Amygdala (tissue), 56 donors: Measurements from ENCODE around the gene DDX54.
"Not testable (repeated sequence)": the region's sequence is repeated elsewhere in the genome, so short reads cannot be mapped to it uniquely, and the experiment has no call there.

ENCODE experiments used
- DNase-seq, 56 donors: peaks; one replicate each; lab custom pipeline; 2025; lab: John Stamatoyannopoulos, UW

Gene DDX54

GRCh38 chr12:113130457-113131135 is 54.7 kb downstream of the DDX54 start:
- DNase-seq = peak in 50 of 56 donors; percentile 11 to 86 (median 59)

DNA sequence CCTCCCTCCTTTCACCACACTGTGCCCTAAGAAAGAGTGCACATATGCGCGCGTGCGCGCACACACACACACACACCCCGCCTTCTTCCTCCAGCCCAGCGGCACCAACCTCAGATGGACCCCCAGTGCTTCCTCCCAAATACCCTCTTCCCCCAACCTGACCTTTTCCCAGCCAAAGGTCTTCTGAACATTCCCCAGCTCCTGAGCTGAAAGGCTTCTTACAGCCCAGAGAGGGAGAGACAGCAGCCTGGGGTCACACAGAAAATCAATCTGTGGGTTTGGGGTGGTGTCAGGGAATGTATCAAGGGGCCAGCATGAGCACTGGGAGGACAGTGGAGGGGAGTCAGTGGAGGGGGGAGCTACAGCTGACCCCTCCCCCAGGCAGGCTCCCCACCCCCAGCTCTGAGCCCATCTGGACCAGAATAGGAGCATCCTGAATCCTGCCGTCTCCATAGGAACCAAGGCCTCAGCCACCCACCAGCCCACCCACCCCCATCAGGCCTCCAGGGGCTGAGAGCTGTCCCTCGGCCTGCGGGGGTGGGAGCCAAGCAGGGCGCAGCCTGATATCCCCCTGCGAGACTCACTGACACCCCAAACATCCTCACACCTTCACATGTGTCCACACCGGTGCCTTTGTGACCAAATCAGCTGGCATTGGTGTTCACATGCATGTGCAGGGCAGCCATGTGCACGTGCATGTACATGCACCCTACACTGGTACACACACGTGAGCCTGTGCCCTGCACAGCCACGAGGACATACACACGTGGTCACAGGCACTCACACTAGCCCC is 55.4 kb downstream of the DDX54 start:
- DNase-seq = no peak

DNA sequence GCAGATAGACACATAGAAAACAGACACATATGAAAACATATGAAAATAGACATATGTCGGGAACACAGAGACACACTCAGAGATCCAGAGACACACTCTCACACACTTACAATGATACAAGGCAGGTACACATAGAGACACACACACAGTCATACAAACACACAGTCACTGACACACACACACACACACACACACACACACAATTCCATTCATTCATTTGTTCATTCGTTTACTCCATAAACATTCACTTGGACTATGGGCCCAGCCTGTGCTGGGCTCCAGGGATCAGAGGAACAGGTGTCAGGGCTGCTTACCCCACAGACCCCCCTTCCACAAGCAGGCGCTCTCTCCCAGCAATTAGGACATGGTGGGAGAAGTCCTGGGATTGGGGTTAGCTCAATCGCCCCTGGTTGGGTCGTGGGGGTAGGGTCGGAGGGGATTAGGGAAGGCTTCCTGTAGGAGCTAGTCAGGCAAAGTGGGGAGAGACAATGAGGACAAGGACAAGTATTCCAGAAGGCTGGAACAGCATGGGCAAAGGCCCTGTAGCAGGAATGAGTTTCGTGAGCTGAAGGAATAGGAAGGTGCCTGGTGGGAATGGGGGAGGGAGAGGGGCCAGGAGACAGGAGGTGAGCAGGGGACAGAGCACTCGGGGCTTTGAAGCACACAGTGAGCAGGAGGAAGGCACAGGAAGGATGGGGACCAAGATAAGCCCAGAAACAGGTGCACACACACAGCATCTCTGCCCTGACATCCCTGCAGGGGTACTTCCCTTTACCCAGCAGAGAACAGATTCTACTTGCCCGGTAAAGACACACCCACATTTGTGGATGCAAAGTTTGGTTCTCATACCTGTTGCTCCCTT is 56.2 kb downstream of the DDX54 start:
- no peak for DNase-seq

DNA sequence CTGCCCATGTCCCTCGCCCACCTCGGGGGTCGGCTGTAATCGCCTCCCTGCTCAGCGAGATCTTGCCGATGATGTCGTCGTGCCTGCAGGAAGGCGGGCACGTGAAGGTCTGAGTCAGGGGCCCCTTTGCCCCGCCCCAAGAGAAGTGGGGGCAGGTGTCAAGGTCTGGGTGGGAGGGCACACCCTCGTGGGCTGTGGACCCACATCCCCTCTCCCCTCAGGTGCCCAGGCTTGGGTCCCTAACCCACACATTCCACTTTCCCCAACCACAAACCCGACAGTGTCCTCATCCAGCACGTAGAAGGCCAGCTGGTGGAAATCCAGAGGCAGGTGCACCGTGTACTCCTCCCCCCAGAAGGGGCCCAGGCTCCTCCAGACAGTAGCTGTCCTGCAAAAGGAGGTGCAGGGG is 57.5 kb downstream of the DDX54 start:
- DNase-seq = no peak

DNA sequence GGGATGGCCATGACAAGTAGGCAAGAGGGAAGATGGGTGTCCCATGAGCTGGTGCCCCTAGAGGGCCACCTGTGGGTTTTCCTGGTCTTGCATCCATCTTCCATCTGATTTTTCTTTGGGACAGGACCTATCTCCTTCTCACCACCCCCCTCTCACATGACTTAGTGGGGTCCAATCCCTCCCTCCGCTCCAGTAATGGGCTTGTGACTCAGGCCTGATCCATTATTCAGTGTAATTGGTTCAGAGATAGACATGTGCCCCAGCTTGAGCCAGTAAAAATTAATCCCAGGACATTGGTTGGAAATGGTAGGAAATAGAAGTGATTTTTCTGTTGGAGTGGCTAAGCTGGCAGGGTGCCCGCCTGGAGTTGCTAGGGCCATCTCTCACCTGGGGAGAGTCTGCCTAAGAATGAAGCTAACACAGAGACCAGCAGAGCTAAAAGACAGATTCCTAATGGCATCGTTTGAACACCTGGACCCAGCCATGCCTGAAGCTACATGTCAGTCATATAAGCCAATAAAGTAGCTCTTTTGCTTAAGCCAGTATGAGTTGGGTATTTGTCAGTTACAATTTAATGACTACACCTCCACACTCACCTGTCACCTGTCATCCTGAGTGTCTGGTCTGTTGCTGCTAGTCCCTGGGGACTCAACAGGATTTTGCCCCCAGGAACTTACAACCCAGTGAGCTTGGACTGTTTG is 64.5 kb downstream of the DDX54 start:
- peak in 4 of 56 donors; percentile 7 to 48 (median 20) for DNase-seq

DNA sequence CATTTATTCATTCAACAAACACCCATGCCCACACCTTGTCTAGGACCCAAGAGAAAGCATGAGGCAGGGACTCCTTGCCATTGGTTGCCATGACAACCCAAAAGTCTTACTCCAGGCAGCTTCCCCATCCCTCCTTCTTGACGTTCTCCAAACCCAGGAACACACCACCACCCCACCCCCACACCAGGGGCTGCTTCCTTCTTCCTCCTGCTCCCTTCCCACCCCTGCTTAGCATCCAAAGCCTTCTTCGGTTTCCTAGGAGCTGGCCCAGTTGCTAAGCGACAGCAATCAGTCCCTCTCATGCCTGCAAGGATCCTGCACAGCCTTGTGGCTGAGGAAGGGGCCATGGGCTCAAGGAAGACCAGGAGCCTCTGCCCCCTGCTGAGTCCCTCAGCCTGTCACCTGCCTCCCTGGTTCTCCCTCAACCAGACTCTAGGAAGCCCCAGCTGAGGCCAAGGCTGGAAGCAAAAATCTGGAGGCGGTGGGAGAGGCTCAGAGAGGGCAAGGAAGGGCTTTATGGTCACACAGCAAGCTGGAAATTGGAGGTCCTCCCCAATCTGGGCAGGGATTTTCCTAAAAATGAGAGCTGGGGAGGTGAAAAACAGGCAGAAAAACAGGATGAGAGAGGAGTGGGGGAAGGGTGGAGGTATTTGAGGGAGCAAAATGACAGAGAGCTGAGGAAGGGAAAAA is 65.2 kb downstream of the DDX54 start:
- peak in 35 of 56 donors; percentile 13 to 82 (median 51) for DNase-seq

DNA sequence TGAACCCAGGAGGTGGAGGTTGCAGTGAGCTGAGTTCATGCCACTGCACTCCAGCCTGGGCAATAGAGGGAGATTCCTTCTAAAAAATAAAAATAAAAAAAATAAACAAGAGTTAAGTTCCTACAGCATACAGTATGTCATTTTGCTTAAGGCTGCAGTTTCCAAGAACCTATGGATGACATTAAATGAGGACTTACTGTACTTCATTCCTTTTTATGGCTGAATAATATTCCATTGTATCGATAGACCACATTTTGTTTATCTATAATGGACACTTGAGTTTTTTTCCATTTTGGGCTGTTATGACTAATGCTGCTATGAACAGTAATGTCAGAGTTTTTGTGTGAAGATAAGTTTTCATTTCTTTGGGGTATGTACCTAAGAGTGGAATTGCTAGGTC is 67.1 kb downstream of the DDX54 start:
- no peak for DNase-seq

DNA sequence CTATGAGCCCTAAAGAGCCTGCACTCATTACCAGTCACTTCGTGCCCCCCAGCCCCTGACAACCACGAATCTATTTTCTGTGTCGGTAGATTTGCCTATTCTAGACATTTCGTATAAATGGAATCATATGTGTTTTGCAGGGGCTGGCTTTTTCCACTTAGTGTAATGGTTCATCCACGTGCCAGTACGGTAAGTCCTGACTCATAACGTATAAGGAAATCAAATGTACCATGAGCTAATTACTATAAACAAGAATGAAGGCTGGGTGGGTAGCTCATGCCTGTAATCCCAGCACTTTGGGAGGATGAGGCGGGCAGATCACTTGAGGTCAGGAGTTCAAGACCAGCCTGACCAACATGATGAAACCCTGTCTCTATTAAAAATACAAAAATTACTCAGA is 67.6 kb downstream of the DDX54 start:
- DNase-seq = not testable (repeated sequence)

- DNase-seq = peak in 11 of 56 donors; percentile 22 to 62 (median 36)
Observed at GRCh38 chr12:113116875-113117274, 68.4 kb downstream of the DDX54 start.

DNA sequence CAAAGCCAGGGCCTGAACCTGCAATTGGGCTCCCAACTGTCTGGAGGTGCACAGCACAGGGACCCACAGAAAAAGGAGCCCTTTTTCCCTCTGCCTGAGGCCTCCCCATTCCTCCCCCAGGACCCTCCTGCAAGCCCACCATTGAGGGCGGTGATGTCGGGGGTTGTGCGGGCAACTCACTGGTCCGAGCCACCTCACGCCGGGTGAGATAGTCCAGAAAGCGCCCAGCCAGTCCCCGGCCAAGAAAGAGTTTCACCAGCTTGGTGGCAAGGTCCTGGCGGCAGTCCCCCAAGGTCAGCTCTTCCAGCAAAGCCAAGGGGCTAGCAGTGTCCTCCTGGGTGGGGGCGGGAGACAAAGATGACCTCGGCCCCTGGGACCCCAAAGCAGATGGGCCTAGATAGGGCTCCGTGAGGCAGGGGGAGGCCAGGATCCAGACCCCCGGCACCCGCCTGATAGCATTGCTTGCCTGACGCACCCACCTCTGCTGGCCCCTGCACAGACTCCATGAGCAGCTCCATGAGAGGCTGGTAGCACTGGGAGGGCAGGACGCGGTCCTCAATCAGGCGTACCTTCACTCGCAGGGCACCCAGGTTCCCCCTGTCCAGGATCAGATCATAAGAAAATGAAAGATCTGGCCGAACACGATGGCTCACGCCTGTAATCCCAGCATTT is 69.7 kb downstream of the DDX54 start:
- no peak for DNase-seq

DNA sequence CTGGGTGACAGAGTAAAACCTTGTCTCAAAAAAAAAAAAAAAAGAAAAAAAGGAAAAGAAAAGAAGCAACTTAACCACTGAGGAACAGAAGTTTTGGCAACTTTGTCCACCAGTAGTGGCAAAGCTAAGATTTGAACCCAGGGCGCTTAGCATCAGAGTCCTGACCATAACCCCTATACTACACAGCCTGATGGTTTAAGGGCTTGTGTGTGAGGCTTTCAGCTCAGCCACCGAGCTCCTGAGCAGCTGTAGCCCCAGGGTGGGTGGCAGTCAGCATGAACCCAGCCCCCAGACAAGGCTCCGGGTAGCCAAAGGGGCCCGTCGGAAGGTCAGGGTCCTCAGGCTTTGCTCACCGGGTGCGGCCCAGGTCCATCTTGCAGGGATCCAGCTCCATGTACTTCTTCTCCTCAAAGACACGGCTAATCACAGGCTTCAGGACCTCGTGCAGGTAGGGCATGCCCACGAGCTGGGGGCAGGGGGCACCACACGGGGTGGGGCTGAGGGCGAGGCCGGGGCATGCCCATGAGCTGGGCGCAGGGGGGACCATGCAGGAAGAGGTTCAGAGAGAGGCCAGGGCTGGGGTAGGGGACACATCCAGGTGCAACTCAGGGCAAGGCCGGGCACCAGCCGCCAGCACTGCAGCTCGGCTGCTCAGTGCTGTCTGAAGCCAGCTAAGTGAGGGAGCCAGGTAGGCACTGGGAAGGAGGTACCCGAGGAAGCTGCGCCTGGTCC is 70.7 kb downstream of the DDX54 start:
- no peak for DNase-seq

- no peak for DNase-seq
Observed at GRCh38 chr12:113113397-113113796, 71.9 kb downstream of the DDX54 start.

DNA sequence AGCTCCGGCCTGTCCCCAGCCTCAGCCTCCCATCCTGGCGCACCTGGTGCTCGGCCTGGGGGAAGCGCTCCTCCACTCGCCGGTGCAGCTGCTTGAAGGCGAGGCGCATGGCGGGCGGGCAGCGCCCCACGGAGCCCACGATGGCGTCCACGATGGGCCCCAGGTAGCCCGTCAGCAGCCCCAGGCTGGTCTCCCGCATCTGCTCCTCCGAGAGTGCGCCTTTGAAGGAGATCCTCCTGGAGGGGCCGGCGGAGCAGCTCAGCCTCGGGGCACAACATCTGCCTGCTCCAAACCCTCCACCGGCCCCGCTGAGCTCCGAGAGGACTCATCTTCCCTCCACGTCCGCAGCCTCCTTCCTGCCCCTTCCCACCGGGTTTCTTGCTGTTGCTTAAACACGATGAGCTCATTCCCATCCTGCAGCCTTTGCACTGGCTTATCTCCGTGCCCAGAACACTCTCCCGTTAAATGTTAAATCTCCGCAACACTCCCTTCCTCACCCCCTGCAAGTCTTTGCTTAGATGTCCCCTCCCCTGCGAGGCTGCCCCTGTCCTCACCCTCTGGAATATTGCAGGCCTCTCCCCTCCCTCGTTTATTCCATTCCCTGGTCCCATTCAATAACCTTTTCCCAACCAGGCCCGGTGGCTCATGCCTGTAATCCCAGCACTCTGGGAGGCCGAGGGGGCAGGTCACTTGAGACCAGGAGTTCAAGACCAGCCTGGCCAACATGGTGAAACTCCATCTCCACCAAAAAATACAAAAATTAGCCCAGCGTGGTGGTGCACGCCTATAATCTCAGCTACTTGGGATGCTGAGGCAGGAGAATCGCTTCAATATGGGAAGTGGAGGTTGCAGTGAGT is 73.0 kb downstream of the DDX54 start:
- no peak for DNase-seq

DNA sequence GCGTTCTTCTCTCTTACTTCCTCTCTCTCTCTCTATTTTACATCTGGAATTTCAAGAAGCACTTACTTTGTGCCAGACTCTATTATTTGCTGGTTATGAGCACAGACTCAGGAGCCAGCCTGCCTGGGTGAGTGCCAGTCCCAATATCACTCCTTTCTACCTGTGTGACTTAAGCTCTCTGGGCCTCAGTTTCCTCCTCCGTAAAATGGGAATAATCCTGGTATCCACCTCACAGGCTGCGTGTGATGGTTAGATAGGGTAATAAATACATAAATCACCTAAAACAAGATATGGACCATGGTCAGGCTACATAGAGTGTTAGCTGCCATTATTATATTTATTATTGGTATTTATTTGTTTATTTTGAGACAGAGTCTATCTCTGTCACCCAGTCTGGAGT is 74.0 kb downstream of the DDX54 start:
- no peak for DNase-seq

DNA sequence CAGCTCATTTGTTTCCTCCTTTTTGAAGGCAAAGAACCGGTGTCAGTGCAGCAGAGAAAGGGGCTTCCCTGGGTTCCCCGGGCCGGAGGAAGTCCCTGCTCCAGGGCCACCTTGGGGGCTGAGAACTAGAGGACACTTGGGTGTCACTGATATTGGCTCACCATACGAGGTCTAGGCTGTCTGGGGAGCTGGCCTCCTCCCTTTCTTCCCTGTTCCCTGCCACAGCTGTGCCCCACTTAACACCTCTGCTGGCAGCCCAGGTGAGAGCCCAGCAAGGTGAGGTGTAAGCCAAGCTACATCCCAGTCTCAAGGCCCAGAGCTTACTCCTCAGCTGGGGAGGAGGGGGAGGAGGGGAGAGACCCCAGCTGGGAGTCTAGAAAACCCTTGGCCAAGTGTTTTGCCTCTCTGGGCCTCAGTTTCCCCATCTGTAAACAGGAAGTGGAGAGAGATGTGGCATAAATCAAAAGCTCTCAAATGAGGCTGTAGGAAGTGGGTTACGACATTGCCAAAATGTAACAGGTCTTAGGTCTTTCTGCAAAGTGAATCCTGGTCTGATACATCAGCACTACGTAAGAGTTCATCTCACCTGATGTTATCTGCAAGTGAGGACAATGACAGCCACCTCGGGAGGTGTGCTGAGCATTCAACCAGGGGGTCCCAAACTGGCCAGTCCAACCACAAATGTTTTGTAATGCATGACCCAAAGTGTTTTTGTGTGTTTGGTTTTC is 75.2 kb downstream of the DDX54 start:
- no peak for DNase-seq

- DNase-seq = peak in 1 of 56 donors; percentile 14
Observed at GRCh38 chr12:113109360-113109759, 75.9 kb downstream of the DDX54 start.

GRCh38 chr12:113108308-113108707 is 77.0 kb downstream of the DDX54 start:
- no peak for DNase-seq
